TTC549 (cell line): Measurements from ENCODE around the gene RGS1.

Experiments
- FAIRE-seq: peaks from 2 replicates; lab custom pipeline; 2012; peaks lifted over from hg19 to GRCh38; lab: Jason Lieb, UNC

Gene RGS1

DNA sequence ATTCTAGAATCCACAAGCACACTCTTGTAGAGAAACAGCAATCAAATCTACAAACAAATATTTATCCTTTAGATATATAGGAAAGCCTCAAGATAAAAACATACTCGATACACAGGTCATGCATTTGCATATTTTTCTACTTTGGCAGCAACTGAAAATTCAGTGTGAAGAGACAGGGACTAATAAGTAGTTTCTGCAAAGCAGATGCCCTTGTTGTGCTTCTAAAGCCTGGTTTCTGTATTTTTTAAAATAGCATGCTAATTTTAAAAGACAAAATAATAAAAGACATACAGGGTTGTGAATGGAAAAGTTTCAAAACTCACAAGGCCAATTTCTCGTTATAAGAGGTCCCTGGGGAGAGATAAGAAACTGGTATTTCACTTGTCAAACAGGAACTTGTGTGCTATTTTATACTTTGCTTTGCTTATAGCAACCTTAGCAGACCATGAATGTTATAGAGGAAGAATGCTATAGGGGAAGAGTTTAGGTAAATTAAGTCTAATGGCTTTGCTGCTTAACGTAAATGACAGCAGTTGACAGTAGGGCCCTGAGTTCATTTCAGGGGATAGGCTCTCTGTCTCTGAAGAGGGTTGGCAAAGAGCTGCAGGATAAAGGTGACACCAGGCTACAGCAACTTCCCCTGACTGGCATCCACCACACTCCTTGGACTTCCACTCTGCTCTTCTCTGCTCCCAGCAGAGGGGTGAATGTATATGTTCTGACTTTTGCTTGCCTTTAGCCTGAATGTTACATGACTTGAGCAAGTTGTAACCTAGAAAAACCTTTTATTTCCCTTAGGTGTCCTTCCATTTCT lies 51.0 kb downstream of the RGS1 start:
- no peak for FAIRE-seq

DNA sequence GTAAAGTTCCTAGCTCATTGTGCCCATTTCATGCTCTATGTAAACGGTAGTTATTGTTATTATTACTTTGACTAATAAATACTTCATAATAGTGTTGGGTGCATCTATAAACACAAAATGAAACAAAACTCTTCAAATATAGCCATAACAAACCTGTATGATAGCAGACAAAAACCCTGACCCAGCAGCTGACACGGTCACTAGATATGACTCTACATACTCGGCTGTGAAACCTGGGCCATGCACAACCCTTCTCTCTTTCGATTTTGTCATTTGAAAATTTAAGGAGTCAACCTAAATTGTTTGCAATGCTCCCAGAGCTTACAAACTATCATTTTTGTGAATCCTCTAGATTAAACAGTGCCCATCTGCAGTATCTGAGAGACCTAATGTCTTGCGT lies 52.3 kb downstream of the RGS1 start:
- FAIRE-seq, result no peak

DNA sequence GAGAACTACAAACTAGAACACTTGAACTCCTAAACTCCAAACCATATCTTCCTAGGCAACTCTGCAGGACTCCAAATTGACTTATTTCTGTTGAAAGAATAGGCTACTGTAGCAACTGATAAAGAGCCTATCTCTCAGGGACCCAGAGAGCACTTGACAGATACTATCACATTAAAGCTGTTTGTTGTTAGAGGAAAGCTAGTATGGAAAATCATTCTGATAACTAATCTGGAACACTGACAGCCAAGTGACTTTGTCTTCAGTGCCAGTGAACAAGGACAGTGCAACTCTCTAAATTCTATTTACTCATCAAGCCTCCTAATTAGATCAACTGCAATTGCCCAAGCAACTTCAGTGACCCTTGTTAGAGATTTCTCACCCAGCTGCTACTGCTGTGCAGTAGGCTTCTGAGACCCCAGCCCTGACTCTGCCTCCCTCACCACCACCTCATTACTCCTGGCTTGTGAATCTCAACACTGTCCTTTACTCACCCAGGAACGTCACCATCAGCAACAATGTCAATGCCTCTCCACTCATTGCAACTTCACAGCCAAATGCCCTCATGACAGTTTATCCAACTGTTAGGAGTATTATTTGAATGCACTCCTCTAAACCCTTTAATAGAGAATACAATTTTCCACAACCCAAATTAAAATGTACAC lies 53.0 kb downstream of the RGS1 start:
- FAIRE-seq, result no peak

DNA sequence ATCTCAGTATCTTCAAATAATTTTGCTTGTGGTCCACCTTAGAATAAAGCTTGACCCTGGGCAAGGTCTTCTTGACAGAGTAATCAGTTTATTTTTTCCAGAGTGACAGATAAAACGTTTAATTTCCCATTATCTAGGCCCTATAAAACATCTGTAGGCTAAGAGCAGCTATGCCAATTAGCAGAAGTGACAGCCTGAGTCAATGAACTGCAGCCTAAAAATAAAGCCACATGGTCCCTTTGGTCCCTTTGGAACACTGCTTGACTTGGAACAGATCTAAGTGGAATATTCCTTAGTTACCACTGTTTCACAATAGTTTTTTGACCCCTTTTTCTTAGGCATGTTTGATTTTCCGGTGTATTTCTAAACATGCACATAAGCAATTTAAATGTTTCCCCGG lies 54.0 kb downstream of the RGS1 start:
- FAIRE-seq, result no peak
